Right atrium auricular region (tissue), 2 donors: ENCODE results near the gene GABPB1. TPM values are rescaled to one million over a fixed set of nuclear protein-coding genes. Genes with fewer than 3 reads are reported as not detected.

Experiments
- DNase-seq: peaks from one replicate; pipeline ENCODE4 v3.0.0-alpha.2; 2019; ENCODE audit warnings: low spot score
- H3K27ac ChIP-seq, 2 donors: fragments of 200-600 bp; sonication (generic); 1 replicate in 1 of 2; 2 replicates in 1 of 2; pipeline ENCODE4 v1.5.1; 2016 to 2019
- H3K27me3 ChIP-seq, 2 donors: fragments of 200-600 bp; sonication (generic); one replicate each; pipeline versions ENCODE4 v1.5.1 to v1.6.0; 2017 to 2019
- H3K36me3 ChIP-seq: fragments of 200-600 bp; sonication (generic); one replicate; pipeline ENCODE4 v1.5.1; 2016
- H3K4me1 ChIP-seq, 2 donors: fragments of 200-600 bp; sonication (generic); one replicate each; pipeline versions ENCODE4 v1.5.1 to v1.6.0; 2017 to 2019
- H3K4me3 ChIP-seq, 2 donors: fragments of 200-600 bp; sonication (generic); 1 replicate in 1 of 2; 2 replicates in 1 of 2; pipeline ENCODE4 v1.5.1; 2017 to 2019; ENCODE audit warnings: mild to moderate bottlenecking in 1 of 2, moderate library complexity in 1 of 2
- H3K9me3 ChIP-seq, 2 donors: fragments of 200-600 bp; sonication (generic); one replicate each; pipeline ENCODE4 v1.5.1; 2019
- CTCF ChIP-seq, 2 donors: fragments of 200-600 bp; sonication (generic); IDR thresholded peaks; one replicate each; pipeline ENCODE4 v1.5.1; 2019; ENCODE audit warnings: antibody characterized with exemption in 2 of 2
- total RNA-seq, 2 donors: library from RNA; depleted of rRNA; stranded (reverse); fragments of >200 nt; gene quantifications; one replicate each; pipeline ENCODE4 v1.1.0, GENCODE V29; 2016

Gene GABPB1
- total RNA-seq, 2 donors from 2014 or later: 11.5 to 13.9 TPM

GRCh38 chr15:50361756-50362155, 6.8 kb upstream of the GABPB1 start:
- no peak for DNase-seq
- Histone ChIP-seq H3K9me3 (no peaks in the 10 kb centered on the region), H3K4me1 (peaks cover 0 to 7% of the 10 kb centered on the region in 2 donors), H3K4me3 (no peak overlapping the region), H3K27me3 (no peaks in the 10 kb centered on the region), H3K36me3 (no peaks in the 10 kb centered on the region), H3K27ac (no peak overlapping the region)
- TF ChIP-seq CTCF (IDR thresholded peaks at IDR 0.05): no peak

DNA sequence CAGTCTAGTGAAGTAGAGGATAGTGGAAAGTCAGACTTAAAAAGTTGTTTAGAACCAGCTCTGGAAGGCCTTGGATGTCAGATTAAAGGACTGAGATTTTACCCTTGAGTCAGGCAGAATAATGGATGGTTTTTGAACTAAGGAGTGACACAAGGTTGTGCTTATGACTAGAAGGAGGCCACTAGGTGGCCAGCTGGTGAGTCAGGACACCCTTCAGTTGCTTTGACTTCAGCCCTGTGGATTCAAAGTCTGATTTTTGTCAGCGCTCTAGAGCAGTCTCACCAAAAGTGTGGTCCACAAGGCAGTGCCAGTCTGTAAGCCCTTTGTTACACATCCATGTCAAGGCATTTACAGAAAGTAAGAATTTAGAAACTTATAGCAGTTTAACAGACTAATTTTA, 3.8 kb upstream of the GABPB1 start:
- Histone ChIP-seq H3K9me3 (no peaks in the 10 kb centered on the region), H3K36me3 (no peaks in the 10 kb centered on the region), H3K27ac (no peak overlapping the region), H3K4me3 (no peak overlapping the region), H3K4me1 (peaks cover 0 to 20% of the 10 kb centered on the region in 2 donors), H3K27me3 (no peaks in the 10 kb centered on the region)
- no peak for DNase-seq
- no peak for TF ChIP-seq CTCF (IDR thresholded peaks at IDR 0.05)

GRCh38 chr15:50355980-50356379, 982 bp upstream of the GABPB1 start:
- no peak for DNase-seq
- Histone ChIP-seq H3K4me3 (peak overlapping the region; percentile 97 to 98), H3K27ac (peak overlapping the region; percentile 99), H3K4me1 (peaks cover 0 to 40% of the 10 kb centered on the region in 2 donors), H3K27me3 (no peaks in the 10 kb centered on the region), H3K9me3 (no peaks in the 10 kb centered on the region), H3K36me3 (no peaks in the 10 kb centered on the region)
- TF ChIP-seq CTCF (IDR thresholded peaks at IDR 0.05): no peak

DNA sequence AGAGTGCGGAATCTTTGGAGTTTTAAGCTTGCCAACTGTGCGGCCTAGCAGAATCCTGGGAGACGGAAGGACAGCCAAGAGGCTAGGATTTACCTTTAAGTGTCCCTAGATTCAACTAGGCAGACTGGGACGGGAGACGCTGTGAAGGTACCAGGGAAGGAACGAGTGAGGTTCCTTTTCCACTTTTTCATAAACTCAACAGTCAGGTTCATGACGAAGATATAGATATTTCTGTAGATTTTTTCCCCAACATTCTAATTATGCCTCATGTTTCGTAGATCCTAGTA, 564 bp upstream of the GABPB1 start:
- H3K4me3 ChIP-seq: peak overlapping the region; percentile 97 to 98
- DNase-seq: no peak
- no peaks in the 10 kb centered on the region for H3K36me3 ChIP-seq
- no peaks in the 10 kb centered on the region for H3K27me3 ChIP-seq
- peaks cover 0 to 44% of the 10 kb centered on the region in 2 donors for H3K4me1 ChIP-seq
- H3K27ac ChIP-seq: peak overlapping the region; percentile 99
- no peak for TF ChIP-seq CTCF (IDR thresholded peaks at IDR 0.05)
- no peaks in the 10 kb centered on the region for H3K9me3 ChIP-seq

- no peak for TF ChIP-seq CTCF (IDR thresholded peaks at IDR 0.05)
- Histone ChIP-seq H3K4me3 (peak overlapping the region; percentile 97 to 98), H3K27me3 (no peaks in the 10 kb centered on the region), H3K9me3 (no peaks in the 10 kb centered on the region), H3K4me1 (peaks cover 0 to 55% of the 10 kb centered on the region in 2 donors), H3K27ac (peak overlapping the region; percentile 99), H3K36me3 (no peaks in the 10 kb centered on the region)
- DNase-seq: peak; percentile 61
Observed at GRCh38 chr15:50353975-50354837, 792 bp downstream of the GABPB1 start.
